Thoracic aorta (tissue), 2 donors: ENCODE results near the gene FLVCR1. TPM values are rescaled to one million over a fixed set of nuclear protein-coding genes. Genes with fewer than 3 reads are reported as not detected.
"Not testable (repeated sequence)": the region's sequence is repeated elsewhere in the genome, so short reads cannot be mapped to it uniquely, and the experiment has no call there.

Experiments
- ATAC-seq: fragments of 150-250 bp; one replicate; pipeline ENCODE4 v1.8.0; 2017; ENCODE audit warnings: low read depth; ENCODE audit not compliant: insufficient number of reproducible peaks, low FRiP score
- DNase-seq: peaks from one replicate; pipeline ENCODE4 v3.0.0-alpha.2; 2020; ENCODE audit warnings: low spot score
- H3K27ac ChIP-seq, 2 donors: fragments of 200-600 bp; sonication (generic); 1 replicate in 1 of 2; 2 replicates in 1 of 2; pipeline ENCODE4 v1.5.1; 2016; ENCODE audit warnings: mild to moderate bottlenecking in 2 of 2, moderate library complexity in 2 of 2
- H3K27me3 ChIP-seq: fragments of 200-600 bp; sonication (generic); replicated peaks from 2 replicates; pipeline ENCODE4 v1.6.0; 2016; ENCODE audit warnings: mild to moderate bottlenecking; ENCODE audit not compliant: insufficient read depth
- H3K36me3 ChIP-seq: fragments of 200-600 bp; sonication (generic); one replicate; pipeline ENCODE4 v1.5.1; 2016
- H3K4me1 ChIP-seq, 2 donors: fragments of 200-600 bp; sonication (generic); 1 replicate in 1 of 2; 2 replicates in 1 of 2; pipeline versions ENCODE4 v1.5.1 to v1.6.0; 2016; ENCODE audit warnings: low read depth in 2 of 2, mild to moderate bottlenecking in 1 of 2; ENCODE audit not compliant: control insufficient read depth in 1 of 2
- H3K4me3 ChIP-seq: fragments of 200-600 bp; sonication (generic); 2 replicates; pipeline ENCODE4 v1.5.1; 2016; ENCODE audit warnings: mild to moderate bottlenecking
- H3K9me3 ChIP-seq: fragments of 200-600 bp; sonication (generic); 2 replicates; pipeline ENCODE4 v1.5.1; 2016
- total RNA-seq, 2 donors: library from RNA; depleted of rRNA; stranded (reverse); fragments of >200 nt; gene quantifications; one replicate each; pipeline versions ENCODE4 v1.1.0 to v1.2.3, GENCODE V29; 2016
- TF ChIP-seq, protein P1 (sequence below): fragments of 200-600 bp; sonication (generic); IDR thresholded peaks from one replicate; pipeline ENCODE4 v1.5.1; 2019; ENCODE audit warnings: antibody characterized with exemption

Gene FLVCR1
- total RNA-seq, 2 donors from 2014 or later = 7.6 to 12.0 TPM

DNA sequence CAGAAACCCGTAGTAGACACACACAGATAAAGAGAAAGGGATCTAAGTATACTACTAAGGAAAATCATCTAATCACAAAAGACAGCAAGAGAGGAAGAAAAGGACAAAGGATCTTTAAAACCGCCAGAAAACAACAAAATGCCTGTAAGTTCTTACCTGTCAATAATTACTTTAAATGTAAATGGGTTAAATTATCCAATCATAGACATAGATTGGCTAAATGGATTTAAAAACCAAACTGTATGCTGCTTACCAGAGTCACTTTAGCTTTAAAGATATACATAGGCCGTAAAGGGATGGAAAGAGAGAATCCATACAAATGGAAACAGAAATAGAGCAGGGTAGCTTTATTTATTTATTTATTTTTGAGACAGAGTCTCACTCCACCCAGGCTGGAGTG is 44.0 kb downstream of the FLVCR1 start:
- H3K4me3 ChIP-seq = no peak overlapping the region

DNA sequence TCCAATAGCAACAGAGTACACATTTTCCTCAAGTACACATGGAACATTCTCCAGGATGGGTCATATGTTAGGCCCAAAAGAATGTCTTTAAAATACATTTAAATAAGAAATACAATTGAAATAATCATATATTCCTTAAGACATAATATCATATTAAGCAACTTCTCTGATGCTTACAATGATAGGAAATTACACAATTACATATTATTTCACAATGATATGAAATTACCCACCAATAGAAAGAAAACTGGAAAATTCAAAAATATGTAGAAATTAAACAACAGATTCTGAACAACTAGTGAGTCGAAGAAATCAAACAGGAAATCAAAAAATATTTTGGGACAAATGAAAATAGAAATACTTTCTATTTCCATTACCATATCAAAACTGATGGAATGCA is 45.6 kb downstream of the FLVCR1 start:
- TF ChIP-seq, protein P1, sequence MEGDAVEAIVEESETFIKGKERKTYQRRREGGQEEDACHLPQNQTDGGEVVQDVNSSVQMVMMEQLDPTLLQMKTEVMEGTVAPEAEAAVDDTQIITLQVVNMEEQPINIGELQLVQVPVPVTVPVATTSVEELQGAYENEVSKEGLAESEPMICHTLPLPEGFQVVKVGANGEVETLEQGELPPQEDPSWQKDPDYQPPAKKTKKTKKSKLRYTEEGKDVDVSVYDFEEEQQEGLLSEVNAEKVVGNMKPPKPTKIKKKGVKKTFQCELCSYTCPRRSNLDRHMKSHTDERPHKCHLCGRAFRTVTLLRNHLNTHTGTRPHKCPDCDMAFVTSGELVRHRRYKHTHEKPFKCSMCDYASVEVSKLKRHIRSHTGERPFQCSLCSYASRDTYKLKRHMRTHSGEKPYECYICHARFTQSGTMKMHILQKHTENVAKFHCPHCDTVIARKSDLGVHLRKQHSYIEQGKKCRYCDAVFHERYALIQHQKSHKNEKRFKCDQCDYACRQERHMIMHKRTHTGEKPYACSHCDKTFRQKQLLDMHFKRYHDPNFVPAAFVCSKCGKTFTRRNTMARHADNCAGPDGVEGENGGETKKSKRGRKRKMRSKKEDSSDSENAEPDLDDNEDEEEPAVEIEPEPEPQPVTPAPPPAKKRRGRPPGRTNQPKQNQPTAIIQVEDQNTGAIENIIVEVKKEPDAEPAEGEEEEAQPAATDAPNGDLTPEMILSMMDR = no peak
- DNase-seq (no peak), ATAC-seq (no peak)
- H3K27me3 ChIP-seq = no peaks in the 10 kb centered on the region
- no peak overlapping the region for H3K27ac ChIP-seq
- H3K4me3 ChIP-seq = no peak overlapping the region
- no peaks in the 10 kb centered on the region for H3K4me1 ChIP-seq
- peaks cover 31% of the 10 kb centered on the region for H3K9me3 ChIP-seq
- H3K36me3 ChIP-seq = peaks cover 7% of the 10 kb centered on the region

More for the DNA sequence above, 44.0 kb downstream of the FLVCR1 start:
- no peak for DNase-seq
- Histone ChIP-seq H3K27ac (no peak overlapping the region), H3K27me3 (no peaks in the 10 kb centered on the region), H3K9me3 (peaks cover 31% of the 10 kb centered on the region), H3K36me3 (peaks cover 15% of the 10 kb centered on the region), H3K4me1 (no peaks in the 10 kb centered on the region)
- TF ChIP-seq, protein P1 = no peak
- ATAC-seq = no peak

DNA sequence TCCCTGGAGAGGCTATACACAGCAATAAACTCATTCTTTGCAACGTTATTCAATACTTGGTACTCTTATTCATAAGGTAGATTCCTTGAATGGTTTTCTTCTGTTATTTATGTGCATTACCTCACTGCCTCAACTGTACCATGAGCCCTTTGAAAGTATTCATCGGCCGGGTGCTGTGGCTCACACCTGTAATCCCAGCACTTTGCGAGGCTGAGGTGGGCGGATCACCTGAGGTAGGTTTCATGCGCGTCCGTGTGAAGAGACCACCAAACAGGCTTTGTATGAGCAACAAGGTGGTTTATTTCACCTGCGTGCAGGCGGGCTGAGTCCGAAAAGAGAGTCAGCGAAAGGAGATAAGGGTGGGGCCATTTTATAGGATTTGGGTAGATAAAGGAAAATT is 50.0 kb downstream of the FLVCR1 start:
- not testable (repeated sequence) for H3K9me3 ChIP-seq, H3K27me3 ChIP-seq, H3K27ac ChIP-seq, ATAC-seq, H3K4me1 ChIP-seq, DNase-seq, H3K4me3 ChIP-seq, H3K36me3 ChIP-seq

DNA sequence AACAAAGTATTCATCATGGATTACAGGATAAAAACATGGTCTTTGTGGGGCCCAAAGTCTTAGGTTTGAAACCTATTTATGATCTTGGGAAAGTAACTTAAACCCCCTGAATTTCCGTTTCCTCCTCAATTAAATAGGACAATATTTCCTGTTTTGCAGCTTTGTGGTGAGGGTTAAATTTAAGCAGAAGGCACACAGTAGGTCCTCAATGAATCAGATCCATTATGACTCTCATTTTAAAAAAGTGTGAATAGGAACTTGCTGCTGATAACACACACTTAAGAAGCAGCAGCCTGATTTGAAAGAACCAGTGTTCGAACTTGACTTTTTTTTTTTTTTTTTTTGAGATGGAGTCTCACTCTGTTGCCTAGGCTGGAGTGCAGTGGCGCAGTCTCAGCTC is 50.9 kb downstream of the FLVCR1 start:
- Histone ChIP-seq H3K4me3 (no peak overlapping the region), H3K27ac (no peak overlapping the region), H3K27me3 (no peaks in the 10 kb centered on the region), H3K36me3 (no peaks in the 10 kb centered on the region), H3K4me1 (no peaks in the 10 kb centered on the region), H3K9me3 (no peaks in the 10 kb centered on the region)
- ATAC-seq = no peak
- TF ChIP-seq, protein P1 = no peak
- DNase-seq = no peak

DNA sequence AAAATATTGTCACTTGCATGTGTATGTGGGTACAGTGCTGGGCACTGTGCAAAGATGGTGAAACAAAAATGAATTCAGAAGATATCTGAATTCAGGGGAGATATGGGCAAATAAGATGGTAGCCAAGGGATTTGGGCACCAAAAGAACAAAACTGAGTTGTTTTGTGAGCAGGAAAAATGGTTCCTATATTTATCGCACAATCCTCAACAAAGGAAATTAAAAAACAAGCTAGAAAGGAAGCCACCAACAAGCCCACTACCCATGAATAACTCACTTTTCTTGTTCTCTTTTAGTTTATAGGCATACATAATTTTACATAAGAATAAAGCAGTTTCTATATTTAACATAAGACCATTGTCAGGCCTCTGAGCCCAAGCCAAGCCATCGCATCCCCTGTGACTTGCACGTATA is 51.6 kb downstream of the FLVCR1 start:
- Histone ChIP-seq H3K9me3 (no peaks in the 10 kb centered on the region), H3K4me3 (no peak overlapping the region), H3K27ac (no peak overlapping the region), H3K27me3 (no peaks in the 10 kb centered on the region), H3K36me3 (no peaks in the 10 kb centered on the region), H3K4me1 (no peaks in the 10 kb centered on the region)
- TF ChIP-seq, protein P1 = no peak
- no peak for ATAC-seq
- no peak for DNase-seq

DNA sequence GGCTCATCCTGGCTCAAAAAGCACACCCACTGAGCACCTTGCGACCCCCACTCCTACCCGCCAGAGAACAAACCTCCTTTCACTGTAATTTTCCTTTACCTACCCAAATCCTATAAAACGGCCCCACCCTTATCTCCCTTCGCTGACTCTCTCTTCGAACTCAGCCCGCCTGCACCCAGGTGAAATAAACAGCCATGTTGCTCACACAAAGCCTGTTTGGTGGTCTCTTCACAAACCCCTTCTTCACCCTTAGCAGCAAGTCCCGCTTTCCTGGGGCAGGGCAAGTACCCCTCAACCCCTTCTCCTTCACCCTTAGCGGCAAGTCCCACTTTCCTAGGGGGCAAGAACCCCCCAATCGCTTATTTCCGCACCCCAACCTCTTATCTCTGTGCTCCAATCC is 52.1 kb downstream of the FLVCR1 start:
- not testable (repeated sequence) for H3K4me1 ChIP-seq

DNA sequence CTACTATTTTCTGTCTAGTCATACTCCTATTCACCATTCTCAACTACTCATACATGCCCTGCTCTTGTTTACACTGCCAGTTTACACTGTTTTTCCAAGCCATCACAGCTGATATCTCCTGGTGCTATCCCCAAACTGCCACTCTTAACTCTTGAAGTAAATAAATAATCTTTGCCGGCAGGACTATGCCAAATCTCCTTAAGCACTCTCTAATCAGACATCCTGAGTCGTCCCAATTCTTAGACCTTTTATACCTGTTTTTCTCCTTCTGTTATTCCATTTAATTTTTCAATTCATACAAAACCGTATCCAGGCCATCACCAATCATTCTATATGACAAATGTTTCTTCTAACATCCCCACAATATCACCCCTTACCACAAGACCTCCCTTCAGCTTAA is 55.6 kb downstream of the FLVCR1 start:
- DNase-seq, H3K27me3 ChIP-seq, H3K9me3 ChIP-seq, H3K4me1 ChIP-seq, ATAC-seq, H3K4me3 ChIP-seq, H3K27ac ChIP-seq, H3K36me3 ChIP-seq: not testable (repeated sequence)

More for the DNA sequence above, 52.1 kb downstream of the FLVCR1 start:
- not testable (repeated sequence) for H3K27ac ChIP-seq, ATAC-seq, H3K4me3 ChIP-seq, H3K9me3 ChIP-seq, H3K36me3 ChIP-seq, H3K27me3 ChIP-seq, DNase-seq

DNA sequence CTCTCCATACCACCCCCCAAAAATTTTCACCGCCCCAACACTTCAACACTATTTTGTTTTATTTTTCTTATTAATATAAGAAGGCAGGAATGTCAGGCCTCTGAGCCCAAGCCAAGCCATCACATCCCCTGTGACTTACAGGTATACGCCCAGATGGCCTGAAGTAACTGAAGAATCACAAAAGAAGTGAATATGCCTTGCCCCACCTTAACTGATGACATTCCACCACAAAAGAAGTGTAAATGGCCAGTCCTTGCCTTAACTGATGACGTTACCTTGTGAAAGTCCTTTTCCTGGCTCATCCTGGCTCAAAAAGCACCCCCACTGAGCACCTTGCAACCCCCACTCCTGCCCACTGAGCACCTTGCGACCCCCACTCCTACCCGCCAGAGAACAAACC is 56.0 kb downstream of the FLVCR1 start:
- H3K36me3 ChIP-seq, DNase-seq, H3K4me1 ChIP-seq, H3K27ac ChIP-seq, H3K4me3 ChIP-seq, ATAC-seq, H3K27me3 ChIP-seq, H3K9me3 ChIP-seq: not testable (repeated sequence)
